HCT116 (cell line): ENCODE data around the gene EVI5L. TPM values are rescaled to one million over a fixed set of nuclear protein-coding genes. Genes with fewer than 3 reads are reported as not detected.
A peak's percentile ranks its signal among the peaks of the same experiment; 100 is the strongest.

ENCODE experiments used
- ATAC-seq: fragments of 200-7000 bp; cut with Tn5 transposase; 2 replicates; pipeline ENCODE4 v1.9.1; 2020; ENCODE audit warnings: mild to moderate bottlenecking, moderate library complexity
- BruUV-seq: library from RNA; stranded (reverse); fragments of 400-500 nt; replicated peaks from 2 replicates; lab custom pipeline; 2021; lab: Mats Ljungman, UMichigan
- CTCF ChIA-PET: fragments of 300-600 bp; sonication (Branson Sonifier 250); formaldehyde crosslinking; loops from one replicate; lab custom pipeline; 2021; ENCODE audit warnings: antibody characterized with exemption; lab: Charles Lee
- POLR2A ChIA-PET: fragments of 300-600, 350-600 bp; sonication (Branson Sonifier 250); formaldehyde crosslinking; loops from one replicate; lab custom pipeline; 2021; ENCODE audit warnings: antibody characterized with exemption; lab: Charles Lee
- RAD21 ChIA-PET, 2 experiments: fragments of 300-600 bp; sonication (Branson Sonifier 250); formaldehyde crosslinking; loops; one replicate each; lab custom pipeline; 2023; ENCODE audit warnings: low total read pairs in 2 of 2; ENCODE audit not compliant: uncharacterized antibody in 2 of 2, unreplicated experiment in 2 of 2, low non-redundant PET in 1 of 2; lab: Charles Lee
- DNase-seq: peaks from one replicate; pipeline ENCODE4 v3.0.0-alpha.2; 2010; ENCODE audit warnings: low read depth, low spot score
- H2AFZ ChIP-seq: fragments of 200-600 bp; shearing (Covaris generic), sonication (generic); 2 replicates; pipeline ENCODE4 v1.6.1; 2017; ENCODE audit warnings: low read depth, mixed run types, mixed read lengths, antibody characterized with exemption, low read length; ENCODE audit not compliant: poor library complexity, severe bottlenecking
- H3K27ac ChIP-seq: 2 replicates; pipeline ENCODE4 v1.5.1; 2012; ENCODE audit warnings: low read depth, low read length
- H3K27me3 ChIP-seq: fragments of 200-600 bp; sonication (generic); 2 replicates; pipeline ENCODE4 v1.6.1; 2016; ENCODE audit warnings: mixed run types, low read length, mixed read lengths; ENCODE audit not compliant: insufficient read depth
- H3K36me3 ChIP-seq, 2 experiments: fragments of 200-500 bp in 1 of 2; fragments of 200-600 bp in 1 of 2; sonication (Bioruptor generic) in 1 of 2; sonication (generic) in 1 of 2; 2 replicates each; pipeline versions ENCODE4 v1.5.1 to v1.6.1; 2014 to 2016; ENCODE audit warnings: low read length in 2 of 2, inconsistent platforms in 1 of 2, mixed read lengths in 1 of 2, mixed run types in 1 of 2; ENCODE audit not compliant: insufficient read depth in 2 of 2, control insufficient read depth in 1 of 2
- H3K4me1 ChIP-seq, 2 experiments: fragments of 200-600 bp in 1 of 2; sonication (generic) in 1 of 2; 2 replicates each; pipeline versions ENCODE4 v1.5.1 to v1.6.1; 2012 to 2017; ENCODE audit warnings: low read length in 2 of 2, inconsistent platforms in 1 of 2, mild to moderate bottlenecking in 1 of 2, mixed read lengths in 1 of 2, mixed run types in 1 of 2, moderate library complexity in 1 of 2; ENCODE audit not compliant: insufficient read depth in 2 of 2, control insufficient read depth in 1 of 2
- H3K4me2 ChIP-seq: fragments of 200-600 bp; sonication (generic); 2 replicates; pipeline ENCODE4 v1.6.1; 2017; ENCODE audit warnings: mixed run types, low read length, mixed read lengths
- H3K4me3 ChIP-seq, 2 experiments: fragments of 200-600 bp in 1 of 2; sonication (generic) in 1 of 2; replicated peaks in 1 of 2; 2 replicates each; pipeline ENCODE4 v1.5.1; 2011 to 2016; ENCODE audit warnings: low read length in 2 of 2, control low read depth in 1 of 2, low read depth in 1 of 2, mild to moderate bottlenecking in 1 of 2, mixed read lengths in 1 of 2, mixed run types in 1 of 2
- H3K79me2 ChIP-seq: fragments of 200-600 bp; sonication (generic); 2 replicates; pipeline ENCODE4 v1.6.1; 2017; ENCODE audit warnings: mild to moderate bottlenecking, mixed run types, low read length, moderate library complexity, mixed read lengths; ENCODE audit not compliant: insufficient read depth
- H3K9ac ChIP-seq: fragments of 200-600 bp; sonication (generic); 2 replicates; pipeline ENCODE4 v1.6.1; 2016; ENCODE audit warnings: low read length, mixed read lengths
- H3K9me2 ChIP-seq: fragments of 200-600 bp; sonication (generic), shearing (Covaris generic); 2 replicates; pipeline ENCODE4 v1.6.1; 2017; ENCODE audit warnings: mixed run types, mild to moderate bottlenecking, moderate library complexity; ENCODE audit not compliant: insufficient read depth
- H3K9me3 ChIP-seq, 2 experiments: fragments of 200-500 bp in 1 of 2; fragments of 200-600 bp in 1 of 2; sonication (Bioruptor generic) in 1 of 2; sonication (generic) in 1 of 2; 2 replicates each; pipeline ENCODE4 v1.6.1; 2014 to 2017; ENCODE audit warnings: low read length in 2 of 2, mixed read lengths in 2 of 2, inconsistent platforms in 1 of 2, low read depth in 1 of 2, mild to moderate bottlenecking in 1 of 2, mixed run types in 1 of 2, moderate library complexity in 1 of 2; ENCODE audit not compliant: control insufficient read depth in 1 of 2, insufficient read depth in 1 of 2
- H4K20me1 ChIP-seq: fragments of 200-600 bp; sonication (generic), shearing (Covaris generic); 2 replicates; pipeline ENCODE4 v1.6.1; 2017; ENCODE audit warnings: mixed run types, mild to moderate bottlenecking, moderate library complexity; ENCODE audit not compliant: insufficient read depth
- CBX3 ChIP-seq: IDR thresholded peaks from 2 replicates; pipeline ENCODE4 v1.6.1; 2012; ENCODE audit warnings: low read depth
- EGR1 ChIP-seq: IDR thresholded peaks from 2 replicates; pipeline ENCODE4 v1.6.1; 2012; ENCODE audit warnings: low read depth
- ELF1 ChIP-seq: IDR thresholded peaks from 2 replicates; pipeline ENCODE4 v1.6.1; 2012; ENCODE audit warnings: low read depth, borderline replicate concordance
- EZH2 ChIP-seq: fragments of 200-600 bp; sonication (generic); IDR thresholded peaks from 2 replicates; pipeline ENCODE4 v1.6.1; 2017; ENCODE audit warnings: antibody characterized with exemption, mixed run types
- EZH2phosphoT487 ChIP-seq: fragments of 200-600 bp; IDR thresholded peaks from 2 replicates; pipeline ENCODE4 v1.6.1; 2018; ENCODE audit warnings: antibody characterized with exemption, borderline replicate concordance
- POLR2A ChIP-seq: IDR thresholded peaks from 2 replicates; pipeline ENCODE4 v1.7.0; 2011; ENCODE audit warnings: borderline replicate concordance; ENCODE audit not compliant: insufficient read depth, insufficient read length; ENCODE audit errors: extremely low read depth
- POLR2AphosphoS5 ChIP-seq: IDR thresholded peaks from 2 replicates; pipeline ENCODE4 v1.6.1; 2011; ENCODE audit warnings: mild to moderate bottlenecking, low read depth, low read length, moderate library complexity
- RAD21 ChIP-seq: IDR thresholded peaks from 2 replicates; pipeline ENCODE4 v1.6.1; 2012; ENCODE audit warnings: low read depth, mild to moderate bottlenecking
- SRF ChIP-seq: IDR thresholded peaks from 2 replicates; pipeline ENCODE4 v1.6.1; 2012; ENCODE audit warnings: low read depth
- TCF7L2 ChIP-seq: IDR thresholded peaks from 2 replicates; pipeline ENCODE4 v1.7.0; 2011; ENCODE audit warnings: borderline replicate concordance, inconsistent platforms; ENCODE audit not compliant: insufficient read depth, insufficient read length; ENCODE audit errors: extremely low read depth
- ZNF274 ChIP-seq: fragments of 200-500 bp; sonication (Bioruptor generic); IDR thresholded peaks from 2 replicates; pipeline ENCODE4 v1.6.1; 2014; ENCODE audit warnings: mild to moderate bottlenecking, low read depth, low read length, inconsistent platforms
- intact Hi-C: fragments of 100-400 bp; cut with micrococcal nuclease; formaldehyde crosslinking; loops from 2 replicates; pipeline ENCODE4 v1.10.0; 2022
- total RNA-seq: library from RNA; stranded (reverse); gene quantifications from one replicate; pipeline ENCODE4 v1.2.1, GENCODE V29; 2021; ENCODE audit not compliant: unreplicated experiment
- TF ChIP-seq, protein P1 (sequence below): IDR thresholded peaks from 2 replicates; pipeline ENCODE4 v1.6.1; 2012
- TF ChIP-seq, protein P2 (sequence below): IDR thresholded peaks from 2 replicates; pipeline ENCODE4 v1.6.1; 2011; ENCODE audit warnings: mild to moderate bottlenecking, low read length, moderate library complexity; ENCODE audit not compliant: insufficient replicate concordance; ENCODE audit errors: extremely low read depth
- TF ChIP-seq, protein P3 (sequence below): IDR thresholded peaks from 2 replicates; pipeline ENCODE4 v1.6.1; 2012

EVI5L gene
- total RNA-seq, 1 experiment from 2014 or later, result 15.0 TPM

DNA sequence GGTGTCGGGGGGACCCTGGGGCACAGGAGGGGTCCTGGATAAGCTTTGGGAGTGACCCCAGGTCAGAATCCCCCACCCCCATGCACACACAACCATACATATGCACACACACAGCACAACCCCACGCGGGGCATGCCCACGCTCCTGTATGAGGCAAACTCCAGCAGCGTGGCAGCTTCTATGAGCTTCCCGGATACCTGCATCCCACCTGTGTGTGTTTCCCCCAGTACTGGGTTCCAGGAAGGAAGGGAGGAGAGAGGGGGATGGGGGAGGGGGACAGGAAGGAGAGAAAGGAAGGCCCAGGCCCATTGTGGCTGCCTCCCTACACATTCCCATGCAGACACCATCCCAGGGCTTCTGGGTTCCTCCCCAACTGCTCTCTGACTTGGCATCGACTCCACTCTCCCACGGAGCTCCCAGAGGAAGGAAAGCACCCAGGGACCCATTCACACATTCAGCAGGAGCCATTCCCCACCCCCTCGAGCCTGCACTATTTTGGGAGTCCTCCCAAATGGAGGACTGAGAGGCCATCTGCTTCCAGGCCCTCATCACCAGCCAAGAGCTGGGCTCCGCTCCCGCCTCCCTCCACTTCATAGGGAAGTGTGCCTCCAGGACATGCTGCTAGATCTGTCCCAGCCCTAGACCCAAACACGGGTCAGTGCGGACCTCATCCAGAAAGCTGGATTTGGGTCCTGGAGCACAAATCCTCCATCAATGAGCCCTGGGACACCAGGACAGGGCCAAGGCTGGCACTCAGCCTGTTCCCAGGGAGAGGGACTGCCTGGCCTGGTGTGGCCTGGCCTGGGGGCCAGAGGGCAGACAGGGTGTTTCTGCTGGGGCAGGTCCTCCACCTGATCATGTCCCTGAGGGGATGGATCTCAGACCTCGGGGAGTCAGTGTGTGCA is 30.9 kb downstream of the EVI5L start:
- H3K27ac ChIP-seq, result peak overlapping the region; percentile 17; the same call in 1 of the 2 replicates
- H3K4me3 ChIP-seq, result no peak overlapping the region
- RAD21 ChIA-PET, result no interaction called here
- no peaks in the 10 kb centered on the region for H4K20me1 ChIP-seq
- BruUV-seq, result no TSS peak
- H2AFZ ChIP-seq, result no peak overlapping the region
- no peak overlapping the region for H3K9ac ChIP-seq
- CTCF ChIA-PET, result interaction anchor here (1.0 to 1.9 kb wide), 4 partner anchors 8 to 43 kb away, joined by 3 to 11 read pairs (median 4); partner anchors contain the start of gene MAP2K7
- H3K36me3 ChIP-seq, result no peaks in the 10 kb centered on the region
- H3K79me2 ChIP-seq, result no peaks in the 10 kb centered on the region
- TF ChIP-seq SRF (no peak), CBX3 (no peak), TCF7L2 (no peak), ELF1 (no peak), EZH2phosphoT487 (no peak), EZH2 (no peak), POLR2AphosphoS5 (no peak), POLR2A (no peak), RAD21 (no peak), ZNF274 (no peak), EGR1 (no peak)
- TF ChIP-seq, protein P1, sequence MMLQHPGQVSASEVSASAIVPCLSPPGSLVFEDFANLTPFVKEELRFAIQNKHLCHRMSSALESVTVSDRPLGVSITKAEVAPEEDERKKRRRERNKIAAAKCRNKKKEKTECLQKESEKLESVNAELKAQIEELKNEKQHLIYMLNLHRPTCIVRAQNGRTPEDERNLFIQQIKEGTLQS, result no peak
- TF ChIP-seq, protein P2, sequence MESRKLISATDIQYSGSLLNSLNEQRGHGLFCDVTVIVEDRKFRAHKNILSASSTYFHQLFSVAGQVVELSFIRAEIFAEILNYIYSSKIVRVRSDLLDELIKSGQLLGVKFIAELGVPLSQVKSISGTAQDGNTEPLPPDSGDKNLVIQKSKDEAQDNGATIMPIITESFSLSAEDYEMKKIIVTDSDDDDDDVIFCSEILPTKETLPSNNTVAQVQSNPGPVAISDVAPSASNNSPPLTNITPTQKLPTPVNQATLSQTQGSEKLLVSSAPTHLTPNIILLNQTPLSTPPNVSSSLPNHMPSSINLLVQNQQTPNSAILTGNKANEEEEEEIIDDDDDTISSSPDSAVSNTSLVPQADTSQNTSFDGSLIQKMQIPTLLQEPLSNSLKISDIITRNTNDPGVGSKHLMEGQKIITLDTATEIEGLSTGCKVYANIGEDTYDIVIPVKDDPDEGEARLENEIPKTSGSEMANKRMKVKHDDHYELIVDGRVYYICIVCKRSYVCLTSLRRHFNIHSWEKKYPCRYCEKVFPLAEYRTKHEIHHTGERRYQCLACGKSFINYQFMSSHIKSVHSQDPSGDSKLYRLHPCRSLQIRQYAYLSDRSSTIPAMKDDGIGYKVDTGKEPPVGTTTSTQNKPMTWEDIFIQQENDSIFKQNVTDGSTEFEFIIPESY, result no peak
- TF ChIP-seq, protein P3, sequence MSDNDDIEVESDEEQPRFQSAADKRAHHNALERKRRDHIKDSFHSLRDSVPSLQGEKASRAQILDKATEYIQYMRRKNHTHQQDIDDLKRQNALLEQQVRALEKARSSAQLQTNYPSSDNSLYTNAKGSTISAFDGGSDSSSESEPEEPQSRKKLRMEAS, result no peak
- intact Hi-C loops, result no loop called here
- H3K4me1 ChIP-seq, result peaks cover 0 to 18% of the 10 kb centered on the region in 2 experiments; a peak in 1 of 4 replicates
- H3K9me2 ChIP-seq, result no peaks in the 10 kb centered on the region
- no peaks in the 10 kb centered on the region for H3K9me3 ChIP-seq
- DNase-seq (no peak), ATAC-seq (no peak)
- H3K27me3 ChIP-seq, result no peaks in the 10 kb centered on the region
- POLR2A ChIA-PET, result interaction anchor here (0.6 kb wide), 1 partner anchor 59 kb away, joined by 3 read pairs; the partner anchor contains the start of gene SNAPC2
- no peak overlapping the region for H3K4me2 ChIP-seq
